ENCODE measurements around the gene SNTA1.
A peak's percentile ranks its signal among the peaks of the same experiment; 100 is the strongest.
"Not testable (repeated sequence)": the region's sequence is repeated elsewhere in the genome, so short reads cannot be mapped to it uniquely, and the experiment has no call there.

The SNTA1 gene

GRCh38 chr20:33443512-33444239, at the start of gene SNTA1:
TSS of gene SNTA1 (minus strand) at chr20:33443763. CDS start at chr20:33443620, 143 bp downstream.
- peak within 1 kb of the TSS; percentile 69 for H3K4me3 ChIP-seq (ENCODE audit: low read length)
- no peak for TF ChIP-seq CTCF (conservative IDR thresholded peaks at IDR 0.05; ENCODE audit: low read depth, low read length)
- peak; percentile 60 for DNase-seq (ENCODE audit: low read depth)

- H3K4me3 ChIP-seq (ENCODE audit: low read length) = peak overlapping the region; percentile 86
- TF ChIP-seq CTCF (conservative IDR thresholded peaks at IDR 0.05; ENCODE audit: low read depth, low read length) = no peak
- no peak for DNase-seq (ENCODE audit: low read depth)
Observed at GRCh38 chr20:33490934-33491656, 47.5 kb upstream of the SNTA1 start.

GRCh38 chr20:33490023-33490933, 46.7 kb upstream of the SNTA1 start, which contains the start of gene CBFA2T2:
TSS of gene CBFA2T2 (plus strand) at chr20:33490096. CDS start at chr20:33490268, 172 bp downstream.
- TF ChIP-seq CTCF (conservative IDR thresholded peaks at IDR 0.05; ENCODE audit: low read depth, low read length) = no peak
- H3K4me3 ChIP-seq (ENCODE audit: low read length) = peak within 1 kb of the TSS; percentile 86
- no peak for DNase-seq (ENCODE audit: low read depth)

GRCh38 chr20:33489495-33490022, 46.0 kb upstream of the SNTA1 start:
- peak; percentile 86 for DNase-seq (ENCODE audit: low read depth)
- TF ChIP-seq CTCF (conservative IDR thresholded peaks at IDR 0.05; ENCODE audit: low read depth, low read length) = no peak
- H3K4me3 ChIP-seq (ENCODE audit: low read length) = peak overlapping the region; percentile 53

- not testable (repeated sequence) for DNase-seq (ENCODE audit: low read depth)
- H3K4me3 ChIP-seq (ENCODE audit: low read length) = peak overlapping the region; percentile 53
Observed at GRCh38 chr20:33488661-33489494, 45.3 kb upstream of the SNTA1 start.

- no peak overlapping the region for H3K4me3 ChIP-seq (ENCODE audit: low read length)
- no peak for DNase-seq (ENCODE audit: low read depth)
- no peak for TF ChIP-seq CTCF (conservative IDR thresholded peaks at IDR 0.05; ENCODE audit: low read depth, low read length)
Observed at GRCh38 chr20:33488201-33488600, 44.6 kb upstream of the SNTA1 start.

GRCh38 chr20:33483186-33483585, 39.6 kb upstream of the SNTA1 start:
- DNase-seq (ENCODE audit: low read depth); H3K4me3 ChIP-seq (ENCODE audit: low read length): not testable (repeated sequence)

All from retinal pigment epithelial cell (primary cell).